ENCODE data around the gene CCSER1. TPM values are rescaled to one million over a fixed set of nuclear protein-coding genes. Genes with fewer than 3 reads are reported as not detected.

CCSER1 gene
- total and polyA plus RNA-seq, 9 donors: 0.21 to 8.3 (median 3.2) TPM

GRCh38 chr4:90181644-90182043, 54.5 kb downstream of the CCSER1 start:
- TF ChIP-seq CTCF (IDR thresholded peaks at IDR 0.05): no peak
- no peak for TF ChIP-seq POLR2A (IDR thresholded peaks at IDR 0.05)
- TF ChIP-seq EP300 (IDR thresholded peaks at IDR 0.05): no peak
- Histone ChIP-seq H3K9me3 (no peaks in the 10 kb centered on the region), H3K36me3 (no peaks in the 10 kb centered on the region), H3K4me3 (no peak overlapping the region), H3K27me3 (no peaks in the 10 kb centered on the region), H3K27ac (no peak overlapping the region), H3K4me1 (ENCODE audit: insufficient read depth) (no peaks in the 10 kb centered on the region)
- 81 to 93% (median 88%) methylated on average over 1 of the region's 1 CpG for WGBS, 3 donors
- DNase-seq: no peak
- intact Hi-C loops (cut with DNase I): no loop called here

- TF ChIP-seq POLR2A (IDR thresholded peaks at IDR 0.05) (no peak), CTCF (IDR thresholded peaks at IDR 0.05) (no peak), EP300 (IDR thresholded peaks at IDR 0.05) (no peak)
- intact Hi-C loops (cut with DNase I): no loop called here
- no peak for DNase-seq
- 51 to 65% (median 58%) methylated on average over 3 of the region's 3 CpGs for WGBS, 3 donors
- Histone ChIP-seq H3K27ac (no peak overlapping the region), H3K27me3 (no peaks in the 10 kb centered on the region), H3K4me1 (ENCODE audit: insufficient read depth) (no peaks in the 10 kb centered on the region), H3K4me3 (no peak overlapping the region), H3K36me3 (no peaks in the 10 kb centered on the region), H3K9me3 (no peaks in the 10 kb centered on the region)
Observed at GRCh38 chr4:90183254-90183653, 56.1 kb downstream of the CCSER1 start.

- TF ChIP-seq CTCF (IDR thresholded peaks at IDR 0.05): no peak
- TF ChIP-seq EP300 (IDR thresholded peaks at IDR 0.05): no peak
- no peak for TF ChIP-seq POLR2A (IDR thresholded peaks at IDR 0.05)
Observed at GRCh38 chr4:90184560-90184959, 57.4 kb downstream of the CCSER1 start.

GRCh38 chr4:90185416-90185815, 58.2 kb downstream of the CCSER1 start:
- Histone ChIP-seq H3K4me3 (no peak overlapping the region), H3K27me3 (no peaks in the 10 kb centered on the region), H3K27ac (no peak overlapping the region), H3K9me3 (no peaks in the 10 kb centered on the region), H3K4me1 (ENCODE audit: insufficient read depth) (no peaks in the 10 kb centered on the region), H3K36me3 (no peaks in the 10 kb centered on the region)
- WGBS, 3 donors: 51 to 60% (median 59%) methylated on average over 1 of the region's 1 CpG
- intact Hi-C loops (cut with DNase I): no loop called here
- DNase-seq: no peak
- no peak for TF ChIP-seq EP300 (IDR thresholded peaks at IDR 0.05)
- no peak for TF ChIP-seq CTCF (IDR thresholded peaks at IDR 0.05)
- TF ChIP-seq POLR2A (IDR thresholded peaks at IDR 0.05): no peak

More at GRCh38 chr4:90184560-90184959, 57.4 kb downstream of the CCSER1 start:
- H3K4me1 ChIP-seq (ENCODE audit: insufficient read depth): no peaks in the 10 kb centered on the region
- 91 to 94% (median 93%) methylated on average over 1 of the region's 1 CpG for WGBS, 3 donors
- DNase-seq: no peak
- no peak overlapping the region for H3K27ac ChIP-seq
- intact Hi-C loops (cut with DNase I): no loop called here
- H3K4me3 ChIP-seq: no peak overlapping the region
- H3K27me3 ChIP-seq: no peaks in the 10 kb centered on the region
- H3K9me3 ChIP-seq: no peaks in the 10 kb centered on the region
- H3K36me3 ChIP-seq: no peaks in the 10 kb centered on the region
